ENCODE data around the gene ZBTB7C. TPM values are rescaled to one million over a fixed set of nuclear protein-coding genes. Genes with fewer than 3 reads are reported as not detected.

Gene ZBTB7C
- polyA plus RNA-seq, 1 donor (not counting 4 experiments of a cell fraction or from before 2014, with no cell fraction given): 0.58 TPM

DNA sequence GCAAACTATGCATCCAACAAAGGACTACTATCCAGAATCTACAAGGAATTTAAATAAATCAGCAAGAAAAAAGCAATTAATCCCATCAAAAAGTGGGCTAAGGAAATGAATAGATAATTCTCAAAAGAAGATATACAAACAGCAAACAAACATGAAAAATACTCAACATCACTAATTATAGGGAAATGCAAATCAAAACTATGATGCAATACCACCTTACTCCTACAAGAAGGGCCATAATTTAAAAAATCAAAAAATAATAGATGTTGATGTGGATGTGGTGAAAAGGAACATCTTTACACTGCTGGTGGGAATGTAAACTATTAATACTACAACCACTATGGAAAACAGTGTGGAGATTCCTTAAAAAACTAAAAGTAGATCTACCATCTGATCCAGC lies 164.7 kb downstream of the ZBTB7C start:
- dilution Hi-C loops (cut with MboI; ENCODE audit: extremely low pct_ligation_motif_present, low sequenced_read_pairs): loop anchor here (25.0 kb wide), 1 partner anchor 193 kb away; no protein-coding TSS in a partner anchor
- no peaks in the 10 kb centered on the region for H3K9me1 ChIP-seq (ENCODE audit: control insufficient read depth, extremely low read depth, insufficient read depth, low read length)

DNA sequence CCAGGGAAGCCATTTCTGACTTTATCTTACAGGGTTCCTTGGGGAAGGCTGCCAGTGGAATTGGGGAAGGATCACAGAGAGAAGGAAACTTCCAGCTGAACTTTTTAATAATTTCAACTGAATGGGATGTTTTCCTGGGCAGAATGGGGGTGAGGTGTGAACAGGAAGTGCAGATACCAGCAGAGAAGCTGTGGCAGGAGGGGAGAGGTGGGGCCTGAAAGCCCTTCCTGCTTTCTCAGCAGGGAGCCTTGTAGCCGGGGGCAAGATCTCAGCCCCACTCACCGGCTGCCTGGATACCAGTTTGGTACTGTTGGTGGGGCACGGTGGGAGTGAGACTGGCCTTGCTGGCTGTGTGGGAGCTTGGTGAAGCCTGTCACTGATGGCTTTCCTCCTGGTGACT lies 170.5 kb downstream of the ZBTB7C start:
- Histone ChIP-seq H3K4me1 (ENCODE audit: control insufficient read depth, extremely low read depth, insufficient read depth, low read length) (no peaks in the 10 kb centered on the region), H3K4me3 (ENCODE audit: control insufficient read depth in 2 of 3, extremely low read depth in 1 of 3, insufficient read depth in 2 of 3, low read depth in 1 of 3, low read length in 3 of 3) (no peak overlapping the region), H3K27me3 (ENCODE audit: control insufficient read depth, extremely low read depth, insufficient read depth, low read length) (no peaks in the 10 kb centered on the region), H3K36me3 (ENCODE audit: control insufficient read depth in 2 of 2, extremely low read depth in 1 of 2, insufficient read depth in 2 of 2, low read length in 2 of 2) (no peaks in the 10 kb centered on the region), H2AFZ (ENCODE audit: control insufficient read depth, low read length) (no peak overlapping the region), H3K9me3 (ENCODE audit: control insufficient read depth, low read depth, low read length) (no peaks in the 10 kb centered on the region), H3K27ac (ENCODE audit: control insufficient read depth, insufficient read depth, low read length) (no peak overlapping the region), H3K9ac (ENCODE audit: control insufficient read depth, extremely low read depth, insufficient read depth, low read length) (no peak overlapping the region), H3K79me2 (ENCODE audit: control insufficient read depth, insufficient read depth, low read length) (no peaks in the 10 kb centered on the region), H3K9me1 (ENCODE audit: control insufficient read depth, extremely low read depth, insufficient read depth, low read length) (no peaks in the 10 kb centered on the region), H3K4me2 (ENCODE audit: control insufficient read depth, extremely low read depth, insufficient read depth, low read depth, low read length) (no peak overlapping the region), H4K20me1 (ENCODE audit: control insufficient read depth, extremely low read depth, insufficient read depth, low read length) (no peaks in the 10 kb centered on the region)
- DNase-seq (ENCODE audit: low read depth, low spot score): no peak
- FAIRE-seq: no peak
- TF ChIP-seq CTCF (optimal IDR thresholded peaks at IDR 0.05 in 1 of 3, IDR thresholded peaks at IDR 0.05 in 1 of 3, conservative IDR thresholded peaks at IDR 0.05 in 1 of 3; ENCODE audit: extremely low read depth in 1 of 3, insufficient read depth in 2 of 3, low read length in 3 of 3) (no peak), EZH2 (IDR thresholded peaks at IDR 0.05; ENCODE audit: low read length) (no peak)
- dilution Hi-C loops (cut with MboI; ENCODE audit: extremely low pct_ligation_motif_present, low sequenced_read_pairs): loop anchor here (25.0 kb wide), 1 partner anchor 199 kb away; no protein-coding TSS in a partner anchor

More for the DNA sequence above, 164.7 kb downstream of the ZBTB7C start:
- no peak overlapping the region for H3K4me2 ChIP-seq (ENCODE audit: control insufficient read depth, extremely low read depth, insufficient read depth, low read depth, low read length)
- H2AFZ ChIP-seq (ENCODE audit: control insufficient read depth, low read length): no peak overlapping the region
- H3K4me3 ChIP-seq (ENCODE audit: control insufficient read depth in 2 of 3, extremely low read depth in 1 of 3, insufficient read depth in 2 of 3, low read depth in 1 of 3, low read length in 3 of 3): no peak overlapping the region
- no peaks in the 10 kb centered on the region for H3K27me3 ChIP-seq (ENCODE audit: control insufficient read depth, extremely low read depth, insufficient read depth, low read length)
- H3K79me2 ChIP-seq (ENCODE audit: control insufficient read depth, insufficient read depth, low read length): no peaks in the 10 kb centered on the region
- H3K9ac ChIP-seq (ENCODE audit: control insufficient read depth, extremely low read depth, insufficient read depth, low read length): no peak overlapping the region
- no peak for DNase-seq (ENCODE audit: low read depth, low spot score)
- H3K27ac ChIP-seq (ENCODE audit: control insufficient read depth, insufficient read depth, low read length): no peak overlapping the region
- no peak for TF ChIP-seq CTCF (optimal IDR thresholded peaks at IDR 0.05 in 1 of 3, IDR thresholded peaks at IDR 0.05 in 1 of 3, conservative IDR thresholded peaks at IDR 0.05 in 1 of 3; ENCODE audit: extremely low read depth in 1 of 3, insufficient read depth in 2 of 3, low read length in 3 of 3)
- TF ChIP-seq EZH2 (IDR thresholded peaks at IDR 0.05; ENCODE audit: low read length): no peak
- H3K36me3 ChIP-seq (ENCODE audit: control insufficient read depth in 2 of 2, extremely low read depth in 1 of 2, insufficient read depth in 2 of 2, low read length in 2 of 2): no peaks in the 10 kb centered on the region
- H4K20me1 ChIP-seq (ENCODE audit: control insufficient read depth, extremely low read depth, insufficient read depth, low read length): no peaks in the 10 kb centered on the region
- no peaks in the 10 kb centered on the region for H3K4me1 ChIP-seq (ENCODE audit: control insufficient read depth, extremely low read depth, insufficient read depth, low read length)
- H3K9me3 ChIP-seq (ENCODE audit: control insufficient read depth, low read depth, low read length): no peaks in the 10 kb centered on the region
- no peak for FAIRE-seq
